H9 (cell line): ENCODE results near the gene BRD3OS. TPM values are rescaled to one million over a fixed set of nuclear protein-coding genes. Genes with fewer than 3 reads are reported as not detected.

Experiments
- DNase-seq: peaks from one replicate; pipeline ENCODE4 v3.0.0-alpha.2; 2017
- H2AFZ ChIP-seq: one replicate; pipeline ENCODE4 v1.6.1; 2013; ENCODE audit warnings: mild to moderate bottlenecking, low read length, control low read depth, moderate library complexity
- H2AK5ac ChIP-seq: 2 replicates; pipeline ENCODE4 v1.6.1; 2013; ENCODE audit warnings: low read length, control low read depth, mixed read lengths; ENCODE audit not compliant: insufficient read length
- H2BK120ac ChIP-seq: one replicate; pipeline ENCODE4 v1.6.1; 2013; ENCODE audit warnings: low read depth, mild to moderate bottlenecking, low read length, control low read depth, inconsistent platforms; ENCODE audit not compliant: poor library complexity, severe bottlenecking
- H2BK12ac ChIP-seq: 2 replicates; pipeline ENCODE4 v1.6.1; 2013; ENCODE audit warnings: low read length, control low read depth, mixed read lengths, low read depth; ENCODE audit not compliant: insufficient read length
- H2BK15ac ChIP-seq: 2 replicates; pipeline ENCODE4 v1.6.1; 2013; ENCODE audit warnings: low read depth, low read length, control low read depth
- H2BK20ac ChIP-seq: one replicate; pipeline ENCODE4 v1.6.1; 2013; ENCODE audit warnings: low read depth, mild to moderate bottlenecking, low read length, control low read depth, inconsistent platforms; ENCODE audit not compliant: poor library complexity, severe bottlenecking
- H2BK5ac ChIP-seq: 2 replicates; pipeline ENCODE4 v1.6.1; 2013; ENCODE audit warnings: low read length, control low read depth, mixed read lengths; ENCODE audit not compliant: insufficient read length
- H3K14ac ChIP-seq: 2 replicates; pipeline ENCODE4 v1.6.1; 2013; ENCODE audit warnings: low read length, control low read depth; ENCODE audit not compliant: insufficient read depth
- H3K18ac ChIP-seq: 2 replicates; pipeline ENCODE4 v1.6.1; 2013; ENCODE audit warnings: low read depth, mild to moderate bottlenecking, mixed read lengths, low read length, control low read depth; ENCODE audit not compliant: insufficient read length
- H3K23ac ChIP-seq: 2 replicates; pipeline ENCODE4 v1.6.1; 2013; ENCODE audit warnings: low read length, control low read depth, mixed read lengths, low read depth; ENCODE audit not compliant: insufficient read length
- H3K23me2 ChIP-seq: 2 replicates; pipeline ENCODE4 v1.6.1; 2013; ENCODE audit warnings: low read depth, mild to moderate bottlenecking, mixed read lengths, low read length, control low read depth; ENCODE audit not compliant: insufficient read length, poor library complexity, severe bottlenecking
- H3K27ac ChIP-seq: 2 replicates; pipeline ENCODE4 v1.5.1; 2013; ENCODE audit warnings: low read length, control low read depth, mixed read lengths, low read depth; ENCODE audit not compliant: insufficient read length
- H3K27me3 ChIP-seq: 2 replicates; pipeline ENCODE4 v1.6.1; 2013; ENCODE audit warnings: low read length, control low read depth, inconsistent platforms; ENCODE audit not compliant: insufficient read depth
- H3K4ac ChIP-seq: 2 replicates; pipeline ENCODE4 v1.6.1; 2013; ENCODE audit warnings: low read depth, mild to moderate bottlenecking, control low read depth, inconsistent platforms, low read length, moderate library complexity
- H3K4me1 ChIP-seq: 2 replicates; pipeline ENCODE4 v1.6.1; 2013; ENCODE audit warnings: low read length, control low read depth, inconsistent platforms; ENCODE audit not compliant: insufficient read depth
- H3K4me2 ChIP-seq: 2 replicates; pipeline ENCODE4 v1.6.1; 2013; ENCODE audit warnings: low read length, control low read depth, mixed read lengths; ENCODE audit not compliant: insufficient read length, insufficient read depth
- H3K56ac ChIP-seq: 2 replicates; pipeline ENCODE4 v1.6.1; 2013; ENCODE audit warnings: low read depth, mild to moderate bottlenecking, mixed read lengths, low read length, control low read depth; ENCODE audit not compliant: insufficient read length
- H3K79me1 ChIP-seq: 2 replicates; pipeline ENCODE4 v1.6.1; 2013; ENCODE audit warnings: low read depth, mild to moderate bottlenecking, moderate library complexity, low read length, control low read depth, inconsistent platforms; ENCODE audit not compliant: insufficient read depth, poor library complexity, severe bottlenecking
- H3K79me2 ChIP-seq: 2 replicates; pipeline ENCODE4 v1.6.1; 2013; ENCODE audit warnings: low read length, control low read depth, inconsistent platforms; ENCODE audit not compliant: insufficient read depth
- H3K9ac ChIP-seq: 2 replicates; pipeline ENCODE4 v1.6.1; 2013; ENCODE audit warnings: low read length, control low read depth, mixed read lengths; ENCODE audit not compliant: insufficient read length; ENCODE audit errors: extremely low read depth
- H3K9me3 ChIP-seq: one replicate; pipeline ENCODE4 v1.6.1; 2013; ENCODE audit warnings: low read depth, low read length, inconsistent platforms; ENCODE audit not compliant: control insufficient read depth
- H3T11ph ChIP-seq: one replicate; pipeline ENCODE4 v1.6.1; 2013; ENCODE audit warnings: mild to moderate bottlenecking, low read length, control low read depth, inconsistent platforms
- H4K20me1 ChIP-seq: one replicate; pipeline ENCODE4 v1.6.1; 2013; ENCODE audit not compliant: control insufficient read depth, insufficient read length, insufficient read depth
- H4K5ac ChIP-seq: 2 replicates; pipeline ENCODE4 v1.6.1; 2013; ENCODE audit warnings: low read depth, mild to moderate bottlenecking, mixed read lengths, low read length, control low read depth; ENCODE audit not compliant: insufficient read length
- H4K8ac ChIP-seq: replicated peaks from 2 replicates; pipeline ENCODE4 v1.6.1; 2013; ENCODE audit warnings: low read length, control low read depth, mixed read lengths, low read depth; ENCODE audit not compliant: insufficient read length
- H4K91ac ChIP-seq: 2 replicates; pipeline ENCODE4 v1.6.1; 2013; ENCODE audit warnings: low read depth, mild to moderate bottlenecking, moderate library complexity, mixed read lengths, low read length, control low read depth; ENCODE audit not compliant: insufficient read length
- H3K27ac Mint-ChIP-seq, 3 experiments: 2 replicates in 2 of 3; 3 replicates in 1 of 3; pipeline ENCODE4 v1.8.0; 2020 to 2021; ENCODE audit warnings: mixed read lengths in 3 of 3, mild to moderate bottlenecking in 1 of 3, moderate library complexity in 1 of 3
- H3K27me3 Mint-ChIP-seq: 2 replicates; pipeline ENCODE4 v1.8.0; 2021; ENCODE audit warnings: low read depth, mild to moderate bottlenecking, moderate library complexity, mixed read lengths
- H3K36me3 Mint-ChIP-seq, 3 experiments: 2 replicates in 2 of 3; 3 replicates in 1 of 3; pipeline ENCODE4 v1.8.0; 2020 to 2021; ENCODE audit warnings: low read depth in 3 of 3, mixed read lengths in 3 of 3; ENCODE audit not compliant: insufficient read depth in 1 of 3
- H3K4me1 Mint-ChIP-seq, 2 experiments: 2 replicates each; pipeline ENCODE4 v1.8.0; 2020; ENCODE audit warnings: mixed read lengths in 2 of 2
- H3K4me3 Mint-ChIP-seq, 2 experiments: 2 replicates in 1 of 2; 3 replicates in 1 of 2; pipeline ENCODE4 v1.8.0; 2020 to 2021; ENCODE audit warnings: mild to moderate bottlenecking in 2 of 2, mixed read lengths in 2 of 2, moderate library complexity in 1 of 2
- H3K9me3 Mint-ChIP-seq, 2 experiments: 2 replicates in 1 of 2; 3 replicates in 1 of 2; pipeline ENCODE4 v1.8.0; 2020; ENCODE audit warnings: mild to moderate bottlenecking in 2 of 2, mixed read lengths in 2 of 2, moderate library complexity in 1 of 2
- CTCF ChIP-seq: fragments of 200-600 bp; sonication (generic); conservative IDR thresholded peaks from 3 replicates; pipeline ENCODE4 v1.8.0; 2021; ENCODE audit warnings: antibody characterized with exemption, mild to moderate bottlenecking
- WGBS: extraction: QIAGEN DNeasy Blood & Tissue Kit; methylation state at CpG from one replicate; pipeline ENCODE4 v1.1.7; 2013; ENCODE audit warnings: missing lambda C conversion rate, low lambda C conversion rate, mixed read lengths; ENCODE audit not compliant: insufficient read length; ENCODE audit errors: extremely low coverage; 5-methylcytosine and 5-hydroxymethylcytosine counted together
- total RNA-seq: library from RNA; stranded (reverse); gene quantifications from 2 replicates; pipeline ENCODE4 v1.2.1, GENCODE V29; 2021

Gene BRD3OS
- total RNA-seq, 1 experiment from 2014 or later, result 16.4 TPM

- Histone ChIP-seq H3K9me3 (no peaks in the 10 kb centered on the region), H2BK15ac (no peak overlapping the region), H3K23ac (no peak overlapping the region), H3K23me2 (no peaks in the 10 kb centered on the region), H3K4ac (no peak overlapping the region), H3K18ac (no peak overlapping the region), H4K20me1 (peaks cover 3% of the 10 kb centered on the region), H2BK5ac (no peak overlapping the region), H3K79me1 (peaks cover 6% of the 10 kb centered on the region), H2BK20ac (no peak overlapping the region), H3T11ph (no peak overlapping the region), H3K4me2 (no peak overlapping the region), H3K14ac (no peak overlapping the region), H4K91ac (no peak overlapping the region), H3K9ac (no peak overlapping the region), H2BK12ac (no peak overlapping the region), H2AFZ (no peak overlapping the region), H2AK5ac (no peak overlapping the region), H3K27me3 (no peaks in the 10 kb centered on the region), H4K8ac (no peak overlapping the region), H3K79me2 (peaks cover 69% of the 10 kb centered on the region; the same call in 1 of the 2 replicates), H2BK120ac (no peak overlapping the region), H3K27ac (no peak overlapping the region), H3K56ac (no peak overlapping the region), H4K5ac (no peak overlapping the region), H3K4me1 (no peaks in the 10 kb centered on the region)
- Mint-ChIP-seq H3K27ac (peak overlapping the region; percentile 52 to 81 (median 59); a peak in 4 of 7 replicates), H3K4me3 (no peak overlapping the region), H3K36me3 (peaks cover 2 to 18% (median 6%) of the 10 kb centered on the region in 3 experiments; a peak in 5 of 7 replicates), H3K27me3 (no peaks in the 10 kb centered on the region), H3K4me1 (peaks cover 17 to 39% of the 10 kb centered on the region in 2 experiments), H3K9me3 (no peaks in the 10 kb centered on the region)
- WGBS, result no CpG with 5 or more reads among the region's 7 CpGs
- no peak for TF ChIP-seq CTCF
- DNase-seq, result peak; percentile 18
Measured at GRCh38 chr9:134058716-134059115, 33.4 kb downstream of the BRD3OS start.
